HepG2 (cell line): Measurements from ENCODE around the gene IRF2BPL. TPM values are rescaled to one million over a fixed set of nuclear protein-coding genes. Genes with fewer than 3 reads are reported as not detected.

Experiments
- ARID3A ChIP-seq: IDR thresholded peaks from 2 replicates; pipeline ENCODE4 v1.6.1; 2012; ENCODE audit warnings: low read depth, low read length, improper control_type of control experiment
- ARNTL ChIP-seq: sonication (generic); formaldehyde crosslinking; IDR thresholded peaks from 2 replicates; pipeline ENCODE4 v1.4.0; 2020; ENCODE audit warnings: mild to moderate bottlenecking, missing genetic modification reagents
- HIVEP1 ChIP-seq: sonication (generic); formaldehyde crosslinking; IDR thresholded peaks from 2 replicates; pipeline ENCODE4 v1.4.0; 2020; ENCODE audit warnings: mild to moderate bottlenecking, missing genetic modification reagents
- KDM6A ChIP-seq: IDR thresholded peaks from 2 replicates; pipeline ENCODE4 v1.6.1; 2016; ENCODE audit warnings: low read depth
- NFYC ChIP-seq: IDR thresholded peaks from 2 replicates; pipeline ENCODE4 v1.6.1; 2016; ENCODE audit warnings: missing genetic modification reagents, missing compliant biosample characterization
- PHF20 ChIP-seq: sonication (generic); formaldehyde crosslinking; IDR thresholded peaks from 2 replicates; pipeline ENCODE4 v1.5.0; 2020; ENCODE audit warnings: mild to moderate bottlenecking, missing genetic modification reagents
- SUZ12 ChIP-seq: fragments of 150-350 bp; IDR thresholded peaks from 2 replicates; pipeline ENCODE4 v1.6.1; 2014; ENCODE audit warnings: low read depth, low read length
- SYNCRIP ChIP-seq: fragments of 200-400 bp; formaldehyde crosslinking; IDR thresholded peaks from 2 replicates; pipeline ENCODE4 v1.6.1; 2018; ENCODE audit warnings: mild to moderate bottlenecking, low read depth, low read length; ENCODE audit not compliant: insufficient read depth
- ZBTB4 ChIP-seq: sonication (generic); formaldehyde crosslinking; IDR thresholded peaks from 2 replicates; pipeline ENCODE4 v1.4.0; 2020; ENCODE audit warnings: missing genetic modification reagents, mild to moderate bottlenecking, borderline replicate concordance
- ZNF160 ChIP-seq: sonication (generic); formaldehyde crosslinking; IDR thresholded peaks from 2 replicates; pipeline ENCODE4 v1.8.0; 2022; ENCODE audit warnings: mild to moderate bottlenecking, inconsistent platforms, missing genetic modification reagents
- ZNF432 ChIP-seq: sonication (generic); formaldehyde crosslinking; IDR thresholded peaks from 2 replicates; pipeline ENCODE4 v1.5.0; 2020; ENCODE audit warnings: missing genetic modification reagents, mild to moderate bottlenecking, borderline replicate concordance
- ZNF501 ChIP-seq: sonication (generic); formaldehyde crosslinking; IDR thresholded peaks from 2 replicates; pipeline ENCODE4 v1.5.1; 2020; ENCODE audit warnings: mild to moderate bottlenecking, moderate library complexity, missing genetic modification reagents
- ZNF546 ChIP-seq: sonication (generic); formaldehyde crosslinking; conservative IDR thresholded peaks from 2 replicates; pipeline ENCODE4 v1.8.1; 2023; ENCODE audit warnings: mild to moderate bottlenecking, missing genetic modification reagents
- ZSCAN29 ChIP-seq: sonication (generic); formaldehyde crosslinking; conservative IDR thresholded peaks from 2 replicates; pipeline ENCODE4 v1.4.0; 2020; ENCODE audit warnings: mild to moderate bottlenecking, missing genetic modification reagents
- ZZZ3 ChIP-seq: sonication (generic); formaldehyde crosslinking; IDR thresholded peaks from 2 replicates; pipeline ENCODE4 v1.4.0; 2020; ENCODE audit warnings: missing genetic modification reagents, mild to moderate bottlenecking, borderline replicate concordance
- polyA plus RNA-seq, 8 experiments: library from polyadenylated mRNA; depleted of rRNA in 3 of 8; stranded (reverse) in 7 of 8; unstranded in 1 of 8; fragments of >200 nt; fragmentation: Illumina TruSeq in 4 of 8; extraction: Trizol in 4 of 8; gene quantifications; 2 replicates each; pipeline versions ENCODE4 v1.2.1 to v1.2.3, GENCODE V29; 2011 to 2016; ENCODE audit warnings: low read depth in 4 of 8, missing spikeins in 1 of 8, mixed read lengths in 1 of 8; ENCODE audit not compliant: insufficient read depth in 1 of 8
- total RNA-seq, 5 experiments: library from RNA; depleted of rRNA; stranded (reverse); fragments of >200 nt; fragmentation: Illumina TruSeq; extraction: Trizol; gene quantifications; 2 replicates each; pipeline ENCODE4 v1.2.3, GENCODE V29; 2016; ENCODE audit warnings: low read depth in 1 of 5
- TF ChIP-seq, protein P1 (sequence below): sonication (generic); formaldehyde crosslinking; IDR thresholded peaks from 2 replicates; pipeline ENCODE4 v1.4.0; 2020; ENCODE audit warnings: mild to moderate bottlenecking, missing genetic modification reagents
- TF ChIP-seq, protein P2 (sequence below): sonication (generic); formaldehyde crosslinking; IDR thresholded peaks from 2 replicates; pipeline ENCODE4 v1.8.0; 2022; ENCODE audit warnings: missing genetic modification reagents, low read depth, mild to moderate bottlenecking, borderline replicate concordance
- TF ChIP-seq, protein P3 (sequence below): sonication (generic); formaldehyde crosslinking; IDR thresholded peaks from 2 replicates; pipeline ENCODE4 v1.5.1; 2020; ENCODE audit warnings: missing genetic modification reagents, mild to moderate bottlenecking, borderline replicate concordance

IRF2BPL gene
- total and polyA plus RNA-seq, 2 of the 13 experiments (the other 11 are each of a cell fraction or from before 2014, with no cell fraction given): 6.6 to 8.4 TPM

DNA sequence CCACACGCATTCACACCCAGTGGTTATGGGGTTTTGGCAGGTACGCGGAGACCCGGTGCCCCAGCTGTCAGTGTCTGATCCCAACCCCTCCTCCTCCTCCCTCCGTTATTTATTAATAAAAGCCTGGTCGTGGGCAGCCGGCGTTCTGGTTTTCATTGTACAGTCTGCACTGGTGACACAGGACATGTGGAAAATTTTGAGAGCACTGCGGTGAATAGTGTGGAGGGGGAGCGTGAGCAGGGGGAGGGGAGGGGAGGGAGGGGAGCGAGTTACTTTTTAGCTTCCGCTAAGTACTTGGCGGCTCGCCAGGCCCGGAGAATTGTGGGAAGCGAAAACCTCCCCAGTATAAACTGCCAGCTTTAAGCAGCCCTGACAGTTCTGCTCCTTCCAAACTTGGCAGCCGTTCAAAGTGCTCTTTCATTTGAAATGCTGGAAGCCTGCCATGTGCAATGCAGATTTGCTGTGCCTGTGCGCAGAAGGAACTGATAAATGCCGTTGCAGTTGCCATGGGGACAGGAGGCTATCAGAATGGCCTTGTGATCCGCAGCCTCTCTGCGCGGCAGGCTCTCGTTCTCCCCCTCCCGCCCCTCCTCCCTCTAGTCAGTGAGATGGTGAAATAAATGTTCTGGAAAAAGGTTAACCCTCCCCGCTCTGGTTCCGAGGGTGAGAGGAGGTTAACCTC, 11.7 kb upstream of the IRF2BPL start (continued):
- TF ChIP-seq SYNCRIP (no peak), ZNF160 (CRISPR knock-in tag) (no peak), PHF20 (no peak), ZBTB4 (CRISPR knock-in tag) (0 out of 2 replicates have a peak, but pooled peaks have one; percentile 20), SUZ12 (no peak; the same call in 1 of the 2 replicates), ZNF546 (CRISPR knock-in tag) (no peak; the same call in 1 of the 2 replicates), NFYC (peak; percentile 17; the same call in 1 of the 2 replicates), ZZZ3 (CRISPR knock-in tag) (no peak), HIVEP1 (CRISPR knock-in tag) (no peak), ZSCAN29 (no peak; the same call in 1 of the 2 replicates), KDM6A (no peak; the same call in 1 of the 2 replicates), ARNTL (CRISPR knock-in tag) (no peak), ZNF432 (CRISPR knock-in tag) (no peak), ZNF501 (CRISPR knock-in tag) (no peak), ARID3A (peak; percentile 64; the same call in 1 of the 2 replicates)
- TF ChIP-seq, protein P1, sequence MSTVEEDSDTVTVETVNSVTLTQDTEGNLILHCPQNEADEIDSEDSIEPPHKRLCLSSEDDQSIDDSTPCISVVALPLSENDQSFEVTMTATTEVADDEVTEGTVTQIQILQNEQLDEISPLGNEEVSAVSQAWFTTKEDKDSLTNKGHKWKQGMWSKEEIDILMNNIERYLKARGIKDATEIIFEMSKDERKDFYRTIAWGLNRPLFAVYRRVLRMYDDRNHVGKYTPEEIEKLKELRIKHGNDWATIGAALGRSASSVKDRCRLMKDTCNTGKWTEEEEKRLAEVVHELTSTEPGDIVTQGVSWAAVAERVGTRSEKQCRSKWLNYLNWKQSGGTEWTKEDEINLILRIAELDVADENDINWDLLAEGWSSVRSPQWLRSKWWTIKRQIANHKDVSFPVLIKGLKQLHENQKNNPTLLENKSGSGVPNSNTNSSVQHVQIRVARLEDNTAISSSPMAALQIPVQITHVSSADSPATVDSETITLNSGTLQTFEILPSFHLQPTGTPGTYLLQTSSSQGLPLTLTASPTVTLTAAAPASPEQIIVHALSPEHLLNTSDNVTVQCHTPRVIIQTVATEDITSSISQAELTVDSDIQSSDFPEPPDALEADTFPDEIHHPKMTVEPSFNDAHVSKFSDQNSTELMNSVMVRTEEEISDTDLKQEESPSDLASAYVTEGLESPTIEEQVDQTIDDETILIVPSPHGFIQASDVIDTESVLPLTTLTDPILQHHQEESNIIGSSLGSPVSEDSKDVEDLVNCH (CRISPR knock-in tag): no peak
- TF ChIP-seq, protein P2, sequence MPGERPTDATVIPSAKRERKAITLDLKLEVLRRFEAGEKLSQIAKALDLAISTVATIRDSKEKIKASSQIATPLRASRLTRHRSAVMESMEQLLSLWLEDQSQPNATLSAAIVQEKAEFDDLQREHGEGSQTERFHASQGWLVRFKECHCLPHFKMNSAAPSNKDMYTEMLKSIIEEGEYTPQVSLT (CRISPR knock-in tag): no peak
- TF ChIP-seq, protein P3, sequence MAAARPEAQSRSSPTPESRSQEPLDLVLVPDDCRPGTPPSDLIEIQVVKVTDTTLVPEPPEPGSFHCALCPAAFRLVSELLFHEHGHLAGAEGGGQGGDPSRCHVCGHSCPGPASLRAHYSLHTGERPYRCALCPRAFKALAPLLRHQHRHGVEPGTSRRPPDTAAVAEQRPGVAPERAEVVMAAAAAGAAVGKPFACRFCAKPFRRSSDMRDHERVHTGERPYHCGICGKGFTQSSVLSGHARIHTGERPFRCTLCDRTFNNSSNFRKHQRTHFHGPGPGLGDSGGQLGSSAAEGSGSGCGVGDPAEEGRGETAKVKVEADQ (CRISPR knock-in tag): peak; percentile 79; the same call in 1 of the 2 replicates
